ENCODE measurements around the gene ANKK1. TPM values are rescaled to one million over a fixed set of nuclear protein-coding genes. Genes with fewer than 3 reads are reported as not detected.

The ANKK1 gene
- total RNA-seq, 4 donors from 2014 or later = 0.64 to 9.7 TPM; not detected in 2

- intact Hi-C loops (cut with DNase I; ENCODE audit: low total_unique reads) = no loop called here
- no peaks in the 10 kb centered on the region for H3K27me3 ChIP-seq
- H3K9me3 ChIP-seq = no peaks in the 10 kb centered on the region
- in situ Hi-C loops (cut with MboI; ENCODE audit: low pct_ligation_motif_present in 1 of 4, low pct_unique_long_range_greater_than_20kb in 1 of 4, low sequenced_read_pairs in 3 of 4) = no loop called here
- TF ChIP-seq POLR2AphosphoS5 (IDR thresholded peaks at IDR 0.05) = no peak
- TF ChIP-seq EP300 (IDR thresholded peaks at IDR 0.05; ENCODE audit: low read depth) = no peak
- no peak for TF ChIP-seq CTCF (IDR thresholded peaks at IDR 0.05)
- TF ChIP-seq POLR2A (IDR thresholded peaks at IDR 0.05) = no peak
- H3K36me3 ChIP-seq = no peaks in the 10 kb centered on the region
- 90 to 96% methylated on average over 4 to 16 of the region's 16 CpGs for WGBS, 2 donors (ENCODE audit: low coverage in 1 of 2)
- DNase-seq = no peak
- no peak overlapping the region for H3K4me3 ChIP-seq
- no peaks in the 10 kb centered on the region for H3K4me1 ChIP-seq
- no peak overlapping the region for H3K27ac ChIP-seq
These were observed 27.8 kb downstream of the ANKK1 start for GRCh38 chr11:113415343-113415742.

DNA sequence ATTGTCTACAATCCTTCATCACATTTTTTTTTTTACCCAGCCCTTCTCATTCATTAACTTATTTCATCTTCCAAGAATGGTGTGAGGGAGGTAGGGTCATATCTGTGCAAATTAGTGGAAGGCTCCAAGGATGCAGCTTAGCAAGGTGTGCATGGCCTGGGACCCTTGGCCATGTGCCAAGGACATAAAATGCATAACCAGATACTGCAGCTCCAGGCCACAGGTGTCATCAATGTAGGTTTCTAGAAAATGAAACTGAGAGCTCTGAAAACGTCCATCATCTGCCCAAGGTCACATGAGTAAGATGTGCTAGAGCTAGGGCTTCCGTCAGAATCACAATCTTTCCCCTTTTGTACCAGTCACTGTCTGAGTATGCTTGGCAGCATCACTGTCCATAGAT is 29.8 kb downstream of the ANKK1 start:
- Histone ChIP-seq H3K27ac (no peak overlapping the region), H3K4me3 (no peak overlapping the region), H3K9me3 (no peaks in the 10 kb centered on the region), H3K4me1 (no peaks in the 10 kb centered on the region), H3K36me3 (no peaks in the 10 kb centered on the region), H3K27me3 (no peaks in the 10 kb centered on the region)
- intact Hi-C loops (cut with DNase I; ENCODE audit: low total_unique reads) (no loop called here), in situ Hi-C loops (cut with MboI; ENCODE audit: low pct_ligation_motif_present in 1 of 4, low pct_unique_long_range_greater_than_20kb in 1 of 4, low sequenced_read_pairs in 3 of 4) (no loop called here)
- no peak for DNase-seq
- 71% methylated on average over 2 of the region's 2 CpGs; no CpG with 5 or more reads in 1 of the 2 donors for WGBS, 2 donors (ENCODE audit: low coverage in 1 of 2)
- TF ChIP-seq POLR2A (IDR thresholded peaks at IDR 0.05) (no peak), CTCF (IDR thresholded peaks at IDR 0.05) (no peak), POLR2AphosphoS5 (IDR thresholded peaks at IDR 0.05) (no peak), EP300 (IDR thresholded peaks at IDR 0.05; ENCODE audit: low read depth) (no peak)

GRCh38 chr11:113419454-113420003 is 31.9 kb downstream of the ANKK1 start:
- H3K27ac ChIP-seq = no peak overlapping the region
- in situ Hi-C loops (cut with MboI; ENCODE audit: low pct_ligation_motif_present in 1 of 4, low pct_unique_long_range_greater_than_20kb in 1 of 4, low sequenced_read_pairs in 3 of 4) (no loop called here), intact Hi-C loops (cut with DNase I; ENCODE audit: low total_unique reads) (no loop called here)
- H3K4me1 ChIP-seq = no peaks in the 10 kb centered on the region
- 84% methylated on average over 14 of the region's 14 CpGs; no CpG with 5 or more reads in 1 of the 2 donors for WGBS, 2 donors (ENCODE audit: low coverage in 1 of 2)
- no peak overlapping the region for H3K4me3 ChIP-seq
- no peak for DNase-seq
- H3K27me3 ChIP-seq = no peaks in the 10 kb centered on the region
- TF ChIP-seq CTCF (IDR thresholded peaks at IDR 0.05) (no peak), POLR2AphosphoS5 (IDR thresholded peaks at IDR 0.05) (no peak), POLR2A (IDR thresholded peaks at IDR 0.05) (no peak), EP300 (IDR thresholded peaks at IDR 0.05; ENCODE audit: low read depth) (no peak)
- H3K9me3 ChIP-seq = no peaks in the 10 kb centered on the region
- H3K36me3 ChIP-seq = no peaks in the 10 kb centered on the region

DNA sequence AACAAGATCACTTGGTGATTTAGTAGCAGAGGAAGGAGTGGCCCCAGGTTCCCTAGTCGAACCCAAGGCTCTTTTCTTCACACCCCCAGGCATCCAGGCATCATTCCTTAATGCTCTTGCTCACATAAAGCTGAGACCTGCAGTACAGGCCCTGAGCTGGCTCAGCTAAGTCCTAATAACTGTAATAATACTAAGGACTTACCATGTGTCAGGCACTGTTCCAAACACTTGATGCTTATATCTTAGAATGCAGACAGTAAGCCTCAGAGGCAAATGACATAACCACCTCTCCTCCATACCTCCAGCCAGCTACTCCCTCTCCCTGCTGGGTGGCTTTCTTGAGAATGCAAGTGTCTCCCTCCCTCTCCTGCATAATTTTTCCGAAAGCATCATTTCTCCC is 33.2 kb downstream of the ANKK1 start:
- Histone ChIP-seq H3K4me3 (no peak overlapping the region), H3K36me3 (no peaks in the 10 kb centered on the region), H3K27ac (no peak overlapping the region), H3K4me1 (no peaks in the 10 kb centered on the region), H3K9me3 (no peaks in the 10 kb centered on the region), H3K27me3 (no peaks in the 10 kb centered on the region)
- in situ Hi-C loops (cut with MboI; ENCODE audit: low pct_ligation_motif_present in 1 of 4, low pct_unique_long_range_greater_than_20kb in 1 of 4, low sequenced_read_pairs in 3 of 4) (no loop called here), intact Hi-C loops (cut with DNase I; ENCODE audit: low total_unique reads) (no loop called here)
- 55 to 62% methylated on average over 2 of the region's 2 CpGs for WGBS, 2 donors (ENCODE audit: low coverage in 1 of 2)
- TF ChIP-seq CTCF (IDR thresholded peaks at IDR 0.05) = no peak
- TF ChIP-seq EP300 (IDR thresholded peaks at IDR 0.05; ENCODE audit: low read depth) = no peak
- no peak for TF ChIP-seq POLR2A (IDR thresholded peaks at IDR 0.05)
- TF ChIP-seq POLR2AphosphoS5 (IDR thresholded peaks at IDR 0.05) = no peak
- no peak for DNase-seq

All from transverse colon (tissue), 4 donors.